Adrenal gland (tissue), 5 donors: ENCODE results near the gene JAZF1.

ENCODE experiments used
- POLR2A ChIP-seq, 2 donors: fragments of 450-650 bp; IDR thresholded peaks; one replicate each; pipeline ENCODE4 v1.6.1; 2017; ENCODE audit warnings: antibody characterized with exemption in 2 of 2, mild to moderate bottlenecking in 2 of 2, moderate library complexity in 1 of 2
- TF ChIP-seq, protein P1 (sequence below), 6 experiments: fragments of 450-650 bp in 4 of 6; fragments of 200-600 bp in 2 of 6; sonication (generic) in 1 of 6; IDR thresholded peaks; 1 replicate in 5 of 6; 2 replicates in 1 of 6; pipeline versions ENCODE4 v1.5.1 to v1.8.0; 2016 to 2021; ENCODE audit warnings: antibody characterized with exemption in 6 of 6, mild to moderate bottlenecking in 2 of 6, moderate library complexity in 1 of 6
- donor health status: DM: no; HTN: no; CAD: no.

DNA sequence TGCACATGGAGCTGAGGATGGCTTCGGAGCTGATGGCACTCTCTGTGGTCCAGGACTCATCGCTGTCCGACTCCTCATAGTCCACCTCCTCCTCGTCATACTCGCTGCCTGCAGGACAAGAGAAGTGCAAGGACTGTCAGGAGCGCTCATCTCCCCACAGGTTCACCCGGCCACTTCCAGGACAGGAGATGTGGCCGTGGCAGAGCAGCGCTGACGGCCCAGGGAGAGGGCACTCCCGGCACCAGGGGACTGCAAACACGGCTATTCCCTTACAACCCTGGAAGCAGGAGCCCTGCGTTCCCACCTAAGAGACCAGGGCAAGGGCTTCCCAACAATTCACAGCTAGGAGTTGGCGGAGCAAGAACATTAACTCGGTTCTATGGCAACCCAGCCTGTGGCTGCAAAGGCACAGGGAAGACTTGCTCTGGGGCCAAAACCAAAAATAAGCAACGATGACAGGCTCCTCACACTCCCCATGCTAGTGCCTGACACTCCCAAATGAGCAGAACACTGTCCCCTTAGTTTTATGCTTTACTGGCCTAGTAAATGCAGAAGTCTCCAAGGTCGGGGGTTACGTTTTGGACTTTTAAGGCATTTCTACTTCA, 339.7 kb downstream of the JAZF1 start:
- TF ChIP-seq, protein P1, sequence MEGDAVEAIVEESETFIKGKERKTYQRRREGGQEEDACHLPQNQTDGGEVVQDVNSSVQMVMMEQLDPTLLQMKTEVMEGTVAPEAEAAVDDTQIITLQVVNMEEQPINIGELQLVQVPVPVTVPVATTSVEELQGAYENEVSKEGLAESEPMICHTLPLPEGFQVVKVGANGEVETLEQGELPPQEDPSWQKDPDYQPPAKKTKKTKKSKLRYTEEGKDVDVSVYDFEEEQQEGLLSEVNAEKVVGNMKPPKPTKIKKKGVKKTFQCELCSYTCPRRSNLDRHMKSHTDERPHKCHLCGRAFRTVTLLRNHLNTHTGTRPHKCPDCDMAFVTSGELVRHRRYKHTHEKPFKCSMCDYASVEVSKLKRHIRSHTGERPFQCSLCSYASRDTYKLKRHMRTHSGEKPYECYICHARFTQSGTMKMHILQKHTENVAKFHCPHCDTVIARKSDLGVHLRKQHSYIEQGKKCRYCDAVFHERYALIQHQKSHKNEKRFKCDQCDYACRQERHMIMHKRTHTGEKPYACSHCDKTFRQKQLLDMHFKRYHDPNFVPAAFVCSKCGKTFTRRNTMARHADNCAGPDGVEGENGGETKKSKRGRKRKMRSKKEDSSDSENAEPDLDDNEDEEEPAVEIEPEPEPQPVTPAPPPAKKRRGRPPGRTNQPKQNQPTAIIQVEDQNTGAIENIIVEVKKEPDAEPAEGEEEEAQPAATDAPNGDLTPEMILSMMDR (IDR thresholded peaks at IDR 0.05): no peak
- no peak for TF ChIP-seq POLR2A (IDR thresholded peaks at IDR 0.05)
